ENCODE data around the gene NAALADL2.

The NAALADL2 gene

GRCh38 chr3:175391601-175392000 lies 532.5 kb downstream of the NAALADL2 start:
- Histone ChIP-seq H4K20me1 (ENCODE audit: insufficient read depth) (no peaks in the 10 kb centered on the region), H3K27me3 (ENCODE audit: insufficient read depth, low read depth) (no peaks in the 10 kb centered on the region), H3K4me1 (ENCODE audit: low read depth, poor library complexity, severe bottlenecking) (peaks cover 4% of the 10 kb centered on the region), H3K36me3 (ENCODE audit: insufficient read depth) (no peaks in the 10 kb centered on the region), H3K27ac (no peak overlapping the region), H3K4me3 (IDR thresholded peaks at IDR 0.05; ENCODE audit: insufficient read depth, low read depth, low read length) (no peak overlapping the region), H2AFZ (ENCODE audit: low read depth) (no peak overlapping the region), H3K4me2 (no peak overlapping the region), H3K79me2 (ENCODE audit: insufficient read depth, low read depth) (no peaks in the 10 kb centered on the region), H3K9ac (no peak overlapping the region)
- no peak for TF ChIP-seq CTCF (conservative IDR thresholded peaks at IDR 0.05; ENCODE audit: low read depth, low read length)

GRCh38 chr3:175392653-175393052 lies 533.5 kb downstream of the NAALADL2 start:
- Histone ChIP-seq H3K4me3 (IDR thresholded peaks at IDR 0.05; ENCODE audit: insufficient read depth, low read depth, low read length) (no peak overlapping the region), H4K20me1 (ENCODE audit: insufficient read depth) (no peaks in the 10 kb centered on the region)
- TF ChIP-seq CTCF (conservative IDR thresholded peaks at IDR 0.05; ENCODE audit: low read depth, low read length), result no peak

GRCh38 chr3:175397372-175397771 lies 538.2 kb downstream of the NAALADL2 start:
- Histone ChIP-seq H2AFZ (ENCODE audit: low read depth) (no peak overlapping the region), H3K4me2 (no peak overlapping the region), H3K27ac (no peak overlapping the region), H3K27me3 (ENCODE audit: insufficient read depth, low read depth) (no peaks in the 10 kb centered on the region), H3K4me3 (IDR thresholded peaks at IDR 0.05; ENCODE audit: insufficient read depth, low read depth, low read length) (no peak overlapping the region), H3K36me3 (ENCODE audit: insufficient read depth) (no peaks in the 10 kb centered on the region), H3K9ac (no peak overlapping the region), H3K4me1 (ENCODE audit: low read depth, poor library complexity, severe bottlenecking) (peaks cover 4% of the 10 kb centered on the region), H3K79me2 (ENCODE audit: insufficient read depth, low read depth) (no peaks in the 10 kb centered on the region), H4K20me1 (ENCODE audit: insufficient read depth) (no peaks in the 10 kb centered on the region)
- TF ChIP-seq CTCF (conservative IDR thresholded peaks at IDR 0.05; ENCODE audit: low read depth, low read length), result no peak

More at GRCh38 chr3:175392653-175393052, 533.5 kb downstream of the NAALADL2 start:
- H3K4me1 ChIP-seq (ENCODE audit: low read depth, poor library complexity, severe bottlenecking), result peaks cover 4% of the 10 kb centered on the region
- no peak overlapping the region for H3K27ac ChIP-seq
- no peaks in the 10 kb centered on the region for H3K27me3 ChIP-seq (ENCODE audit: insufficient read depth, low read depth)
- H3K9ac ChIP-seq, result no peak overlapping the region
- H2AFZ ChIP-seq (ENCODE audit: low read depth), result no peak overlapping the region
- H3K36me3 ChIP-seq (ENCODE audit: insufficient read depth), result no peaks in the 10 kb centered on the region
- no peaks in the 10 kb centered on the region for H3K79me2 ChIP-seq (ENCODE audit: insufficient read depth, low read depth)
- no peak overlapping the region for H3K4me2 ChIP-seq

GRCh38 chr3:175398676-175399075 lies 539.5 kb downstream of the NAALADL2 start:
- no peaks in the 10 kb centered on the region for H3K36me3 ChIP-seq (ENCODE audit: insufficient read depth)
- no peak overlapping the region for H3K4me2 ChIP-seq
- no peak overlapping the region for H3K4me3 ChIP-seq (IDR thresholded peaks at IDR 0.05; ENCODE audit: insufficient read depth, low read depth, low read length)
- H2AFZ ChIP-seq (ENCODE audit: low read depth), result no peak overlapping the region
- no peaks in the 10 kb centered on the region for H3K79me2 ChIP-seq (ENCODE audit: insufficient read depth, low read depth)
- H3K9ac ChIP-seq, result no peak overlapping the region
- H3K27ac ChIP-seq, result no peak overlapping the region
- no peaks in the 10 kb centered on the region for H4K20me1 ChIP-seq (ENCODE audit: insufficient read depth)
- no peak for TF ChIP-seq CTCF (conservative IDR thresholded peaks at IDR 0.05; ENCODE audit: low read depth, low read length)
- no peaks in the 10 kb centered on the region for H3K4me1 ChIP-seq (ENCODE audit: low read depth, poor library complexity, severe bottlenecking)
- no peaks in the 10 kb centered on the region for H3K27me3 ChIP-seq (ENCODE audit: insufficient read depth, low read depth)
